ENCODE data around the gene CLSTN3. TPM values are rescaled to one million over a fixed set of nuclear protein-coding genes. Genes with fewer than 3 reads are reported as not detected.

The CLSTN3 gene
- total and polyA plus RNA-seq, 2 donors (not counting 1 experiment from before 2014, with no cell fraction given), result 31.7 to 36.5 TPM

- H3K4me1 ChIP-seq (ENCODE audit: control insufficient read depth in 2 of 2, insufficient read depth in 2 of 2, low read length in 2 of 2), result peaks cover 0 to 12% of the 10 kb centered on the region in 2 donors
- Mint-ChIP-seq H3K27me3 (peaks cover 4% of the 10 kb centered on the region), H3K4me1 (peaks cover 9% of the 10 kb centered on the region), H3K4me3 (no peak overlapping the region), H3K27ac (no peak overlapping the region), H3K9me3 (ENCODE audit: insufficient read depth) (no peaks in the 10 kb centered on the region)
- H3K9me3 ChIP-seq (ENCODE audit: control extremely low read depth in 1 of 3, control insufficient read depth in 2 of 3, insufficient read depth in 1 of 3, low read length in 2 of 3), result no peaks in the 10 kb centered on the region
- H3K27ac ChIP-seq (ENCODE audit: low read length in 2 of 2), result no peak overlapping the region
- ATAC-seq (ENCODE audit: low read depth) (no peak), DNase-seq (no peak)
- intact Hi-C loops (cut with micrococcal nuclease), result loop anchor here (5.0 kb wide), 1 partner anchor 73 kb away; the partner anchor contains the start of gene LPCAT3
- WGBS (ENCODE audit: insufficient coverage), result 88% methylated on average over 12 of the region's 16 CpGs
- no peaks in the 10 kb centered on the region for H3K36me3 ChIP-seq (replicated peaks in 1 of 2; ENCODE audit: control extremely low read depth in 1 of 2, control insufficient read depth in 1 of 2, extremely low read depth in 1 of 2, insufficient read depth in 2 of 2, low read length in 1 of 2)
- POLR2A ChIA-PET, result no interaction called here
- no peak overlapping the region for H2AFZ ChIP-seq (ENCODE audit: insufficient read depth, low read depth, low read length, poor library complexity, severe bottlenecking)
- no peak overlapping the region for H3K9ac ChIP-seq (ENCODE audit: low read length)
- H3K4me2 ChIP-seq (replicated peaks; ENCODE audit: low read depth, low read length, poor library complexity, severe bottlenecking), result no peak overlapping the region
- no peaks in the 10 kb centered on the region for H4K20me1 ChIP-seq (ENCODE audit: control insufficient read depth, insufficient read depth, low read length, poor library complexity, severe bottlenecking)
- CTCF ChIA-PET, result interaction anchor here (0.6 to 2.7 kb wide), 10 partner anchors 17 to 221 kb away, joined by 3 to 12 read pairs (median 3); partner anchors contain the start of genes C12orf57, LPCAT3 and RNU7-1
- H3K79me2 ChIP-seq (ENCODE audit: control insufficient read depth, insufficient read depth, low read length), result no peaks in the 10 kb centered on the region
- no peak overlapping the region for H3K4me3 ChIP-seq (ENCODE audit: control extremely low read depth in 1 of 5, extremely low read depth in 1 of 5, insufficient read depth in 1 of 5, low read depth in 2 of 5, low read length in 4 of 5)
- TF ChIP-seq CTCF (IDR thresholded peaks at IDR 0.05), result no peak
- no peak for TF ChIP-seq EZH2 (IDR thresholded peaks at IDR 0.05; ENCODE audit: borderline replicate concordance, insufficient read depth, low read depth, low read length, poor library complexity, severe bottlenecking)
- peaks cover 0 to 3% (median 0%) of the 10 kb centered on the region in 4 experiments for H3K27me3 ChIP-seq (replicated peaks in 1 of 4; ENCODE audit: control extremely low read depth in 1 of 4, control insufficient read depth in 3 of 4, insufficient read depth in 4 of 4, low read length in 3 of 4)
Measured at GRCh38 chr12:7090222-7090998, 39.8 kb upstream of the CLSTN3 start.

DNA sequence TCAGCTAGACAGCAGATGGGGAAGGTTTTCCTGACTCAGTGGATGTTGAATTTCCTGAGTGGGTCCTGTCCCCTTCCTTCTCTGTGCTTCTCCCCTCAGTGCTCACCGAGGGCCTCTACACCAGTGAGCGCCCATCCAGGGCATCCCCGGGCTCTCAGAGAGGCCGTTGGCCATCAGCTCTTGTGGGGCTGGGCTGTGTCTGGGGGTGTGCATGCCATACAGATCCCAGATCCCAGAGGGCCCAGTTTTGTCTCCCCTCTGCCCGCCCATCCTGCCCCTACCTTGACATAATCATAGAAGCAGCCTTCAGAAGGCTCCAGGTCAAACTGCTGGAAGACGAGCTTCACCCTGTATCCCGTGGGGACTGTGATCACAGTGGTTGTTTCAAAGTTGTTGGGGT, 39.0 kb upstream of the CLSTN3 start:
- H3K36me3 ChIP-seq (replicated peaks in 1 of 2; ENCODE audit: control extremely low read depth in 1 of 2, control insufficient read depth in 1 of 2, extremely low read depth in 1 of 2, insufficient read depth in 2 of 2, low read length in 1 of 2), result no peaks in the 10 kb centered on the region
- ChIA-PET POLR2A (interaction anchor here (0.6 kb wide), 1 partner anchor 50 kb away, joined by 4 read pairs; no protein-coding TSS in a partner anchor), CTCF (interaction anchor here (0.5 to 2.7 kb wide), 9 partner anchors 16 to 221 kb away, joined by 3 to 12 read pairs (median 3); partner anchors contain the start of genes C12orf57, LPCAT3 and RNU7-1)
- WGBS (ENCODE audit: insufficient coverage), result 100% methylated on average over 2 of the region's 7 CpGs
- H3K79me2 ChIP-seq (ENCODE audit: control insufficient read depth, insufficient read depth, low read length), result no peaks in the 10 kb centered on the region
- H3K4me3 ChIP-seq (ENCODE audit: control extremely low read depth in 1 of 5, extremely low read depth in 1 of 5, insufficient read depth in 1 of 5, low read depth in 2 of 5, low read length in 4 of 5), result no peak overlapping the region
- peaks cover 9% of the 10 kb centered on the region for H3K4me1 Mint-ChIP-seq
- no peaks in the 10 kb centered on the region for H4K20me1 ChIP-seq (ENCODE audit: control insufficient read depth, insufficient read depth, low read length, poor library complexity, severe bottlenecking)
- H3K4me3 Mint-ChIP-seq, result no peak overlapping the region
- H3K4me2 ChIP-seq (replicated peaks; ENCODE audit: low read depth, low read length, poor library complexity, severe bottlenecking), result no peak overlapping the region
- DNase-seq (no peak), ATAC-seq (ENCODE audit: low read depth) (no peak)
- no peak overlapping the region for H3K27ac ChIP-seq (ENCODE audit: low read length in 2 of 2)
- TF ChIP-seq CTCF (IDR thresholded peaks at IDR 0.05) (no peak), EZH2 (IDR thresholded peaks at IDR 0.05; ENCODE audit: borderline replicate concordance, insufficient read depth, low read depth, low read length, poor library complexity, severe bottlenecking) (no peak)
- no peak overlapping the region for H3K9ac ChIP-seq (ENCODE audit: low read length)
- no peaks in the 10 kb centered on the region for H3K9me3 ChIP-seq (ENCODE audit: control extremely low read depth in 1 of 3, control insufficient read depth in 2 of 3, insufficient read depth in 1 of 3, low read length in 2 of 3)
- no peak overlapping the region for H3K27ac Mint-ChIP-seq
- peaks cover 0 to 3% (median 0%) of the 10 kb centered on the region in 4 experiments for H3K27me3 ChIP-seq (replicated peaks in 1 of 4; ENCODE audit: control extremely low read depth in 1 of 4, control insufficient read depth in 3 of 4, insufficient read depth in 4 of 4, low read length in 3 of 4)
- H3K9me3 Mint-ChIP-seq (ENCODE audit: insufficient read depth), result no peaks in the 10 kb centered on the region
- intact Hi-C loops (cut with micrococcal nuclease), result loop anchor here (5.0 kb wide), 1 partner anchor 74 kb away; the partner anchor contains the start of gene LPCAT3
- H3K27me3 Mint-ChIP-seq, result peaks cover 4% of the 10 kb centered on the region
- peaks cover 0 to 12% of the 10 kb centered on the region in 2 donors for H3K4me1 ChIP-seq (ENCODE audit: control insufficient read depth in 2 of 2, insufficient read depth in 2 of 2, low read length in 2 of 2)
- H2AFZ ChIP-seq (ENCODE audit: insufficient read depth, low read depth, low read length, poor library complexity, severe bottlenecking), result no peak overlapping the region
